ENCODE measurements around the gene FNDC7.

Gene FNDC7

GRCh38 chr1:108670131-108670773, 42.5 kb upstream of the FNDC7 start:
- CTCF ChIA-PET: no interaction called here
- no peaks in the 10 kb centered on the region for H3K9me3 ChIP-seq (ENCODE audit: control insufficient read depth, insufficient read depth, low read depth, low read length)
- H3K4me3 ChIP-seq (ENCODE audit: low read depth, low read length): no peak overlapping the region
- POLR2A ChIA-PET: no interaction called here
- TF ChIP-seq ZBTB48 (tag by site-specific recombination; IDR thresholded peaks at IDR 0.05) (no peak), ZNF776 (tag by site-specific recombination; IDR thresholded peaks at IDR 0.05; ENCODE audit: borderline replicate concordance) (no peak), BCL6B (tag by site-specific recombination; IDR thresholded peaks at IDR 0.05) (no peak), PBX3 (CRISPR knock-in tag; IDR thresholded peaks at IDR 0.05) (no peak)
- no peaks in the 10 kb centered on the region for H3K4me1 ChIP-seq (ENCODE audit: control insufficient read depth, insufficient read depth, low read length)
- H3K27ac ChIP-seq (ENCODE audit: extremely low read depth, low read depth, low read length): no peak overlapping the region
- no peaks in the 10 kb centered on the region for H3K36me3 ChIP-seq (ENCODE audit: control insufficient read depth in 2 of 2, insufficient read depth in 1 of 2, low read length in 2 of 2)

GRCh38 chr1:108671143-108671542, 41.6 kb upstream of the FNDC7 start:
- ChIA-PET CTCF (no interaction called here), POLR2A (no interaction called here)
- H3K36me3 ChIP-seq (ENCODE audit: control insufficient read depth in 2 of 2, insufficient read depth in 1 of 2, low read length in 2 of 2): no peaks in the 10 kb centered on the region
- no peak for TF ChIP-seq ZNF626 (tag by site-specific recombination; IDR thresholded peaks at IDR 0.05)
- TF ChIP-seq ZNF654 (tag by site-specific recombination; IDR thresholded peaks at IDR 0.05; ENCODE audit: low read depth): no peak
- no peak for TF ChIP-seq ZNF366 (tag by site-specific recombination; conservative IDR thresholded peaks at IDR 0.05)
- TF ChIP-seq ZNF214 (tag by site-specific recombination; IDR thresholded peaks at IDR 0.05; ENCODE audit: borderline replicate concordance): no peak
- H3K27ac ChIP-seq (ENCODE audit: extremely low read depth, low read depth, low read length): no peak overlapping the region
- no peaks in the 10 kb centered on the region for H3K9me3 ChIP-seq (ENCODE audit: control insufficient read depth, insufficient read depth, low read depth, low read length)
- no peaks in the 10 kb centered on the region for H3K4me1 ChIP-seq (ENCODE audit: control insufficient read depth, insufficient read depth, low read length)
- H3K4me3 ChIP-seq (ENCODE audit: low read depth, low read length): no peak overlapping the region

- no peak for TF ChIP-seq ZNF140 (tag by site-specific recombination; IDR thresholded peaks at IDR 0.05)
- no peak for TF ChIP-seq HOXA7 (CRISPR knock-in tag; IDR thresholded peaks at IDR 0.05; ENCODE audit: borderline replicate concordance)
- no peak for TF ChIP-seq ZNF610 (tag by site-specific recombination; IDR thresholded peaks at IDR 0.05; ENCODE audit: borderline replicate concordance)
- TF ChIP-seq ZNF544 (tag by site-specific recombination; IDR thresholded peaks at IDR 0.05): no peak
- no peak for TF ChIP-seq ZFP41 (tag by site-specific recombination; IDR thresholded peaks at IDR 0.05; ENCODE audit: borderline replicate concordance)
- TF ChIP-seq ZNF148 (tag by site-specific recombination; IDR thresholded peaks at IDR 0.05; ENCODE audit: borderline replicate concordance): no peak
- TF ChIP-seq KLF8 (tag by site-specific recombination; IDR thresholded peaks at IDR 0.05): no peak
- no peak for TF ChIP-seq ZNF501 (tag by site-specific recombination; IDR thresholded peaks at IDR 0.05)
- no peak for TF ChIP-seq ZNF274 (IDR thresholded peaks at IDR 0.05; ENCODE audit: low read length)
- TF ChIP-seq ZNF274 (tag by site-specific recombination; IDR thresholded peaks at IDR 0.05; ENCODE audit: borderline replicate concordance): no peak
- H3K4me3 ChIP-seq (ENCODE audit: low read depth, low read length): no peak overlapping the region
- no peaks in the 10 kb centered on the region for H3K9me3 ChIP-seq (ENCODE audit: control insufficient read depth, insufficient read depth, low read depth, low read length)
- ChIA-PET POLR2A (no interaction called here), CTCF (interaction anchor here (0.5 to 0.6 kb wide), 2 partner anchors 39 to 1285 kb away, joined by 3 to 5 read pairs; no protein-coding TSS in a partner anchor)
- H3K27ac ChIP-seq (ENCODE audit: extremely low read depth, low read depth, low read length): no peak overlapping the region
- H3K4me1 ChIP-seq (ENCODE audit: control insufficient read depth, insufficient read depth, low read length): no peaks in the 10 kb centered on the region
- H3K36me3 ChIP-seq (ENCODE audit: control insufficient read depth in 2 of 2, insufficient read depth in 1 of 2, low read length in 2 of 2): no peaks in the 10 kb centered on the region
These were observed 34.0 kb upstream of the FNDC7 start for GRCh38 chr1:108678706-108679105.

All from HEK293 (cell line).